LHCN-M2 (cell line): Measurements from ENCODE around the gene EZH1. TPM values are rescaled to one million over a fixed set of nuclear protein-coding genes. Genes with fewer than 3 reads are reported as not detected.
A peak's percentile ranks its signal among the peaks of the same experiment; 100 is the strongest.
"Not testable (repeated sequence)": the region's sequence is repeated elsewhere in the genome, so short reads cannot be mapped to it uniquely, and the experiment has no call there.

Experiments used
- DNase-seq: peaks from one replicate; pipeline ENCODE4 v3.0.0-alpha.2; 2012; ENCODE audit warnings: low read depth
- total RNA-seq: library from RNA; depleted of rRNA; stranded (reverse); fragments of >200 nt; gene quantifications from 2 replicates; pipeline ENCODE4 v1.2.3, GENCODE V29; 2014; rRNA removed

Gene EZH1
- total RNA-seq, 1 experiment from 2014 or later, result 13.3 TPM

GRCh38 chr17:42669977-42670788 lies 74.7 kb downstream of the EZH1 start:
- no peak for DNase-seq

- no peak for DNase-seq
Observed at GRCh38 chr17:42669705-42669976, 75.2 kb downstream of the EZH1 start.

- peak; percentile 96 for DNase-seq
Observed at GRCh38 chr17:42667088-42667951, 77.5 kb downstream of the EZH1 start.

GRCh38 chr17:42666126-42666525 lies 78.7 kb downstream of the EZH1 start:
- not testable (repeated sequence) for DNase-seq

- DNase-seq, result no peak
Observed at GRCh38 chr17:42665581-42666001, 79.2 kb downstream of the EZH1 start.

GRCh38 chr17:42660692-42661345 lies 84.0 kb downstream of the EZH1 start:
- DNase-seq, result peak; percentile 77

- DNase-seq, result not testable (repeated sequence)
Observed at GRCh38 chr17:42659932-42660274, 84.9 kb downstream of the EZH1 start.

GRCh38 chr17:42659079-42659931 lies 85.5 kb downstream of the EZH1 start, which contains the start of gene TUBG2:
Gene TUBG2 (plus strand): TSS chr17:42659284. CDS start chr17:42659504, 220 bp downstream.
- DNase-seq, result peak; percentile 89

- no peak for DNase-seq
Observed at GRCh38 chr17:42657824-42658588, 86.8 kb downstream of the EZH1 start.

GRCh38 chr17:42655528-42655927 lies 89.3 kb downstream of the EZH1 start:
- peak; percentile 66 for DNase-seq

GRCh38 chr17:42653179-42654124 lies 91.4 kb downstream of the EZH1 start:
- no peak for DNase-seq

- DNase-seq, result no peak
Observed at GRCh38 chr17:42651392-42651791, 93.4 kb downstream of the EZH1 start.

Other genes with a start within 250 kb of the EZH1 start
- 94.8 and 97.0 TPM in 2 replicates for gene NAGLU, start 208.8 kb downstream of the EZH1 start, total RNA-seq
- gene HSD17B1, start 192.1 kb downstream of the EZH1 start, total RNA-seq, result 0.26 and 0.34 TPM in 2 replicates
- 25.8 and 31.7 TPM in 2 replicates for gene COASY, start 182.9 kb downstream of the EZH1 start, total RNA-seq
- 43.5 and 50.9 TPM in 2 replicates for gene MLX, start 177.9 kb downstream of the EZH1 start, total RNA-seq
- gene PSMC3IP, start 167.3 kb downstream of the EZH1 start, total RNA-seq, result 23.2 and 32.4 TPM in 2 replicates
- gene RETREG3, start 135.7 kb downstream of the EZH1 start, total RNA-seq, result 33.2 and 35.5 TPM in 2 replicates
- gene TUBG1, start 135.4 kb downstream of the EZH1 start, total RNA-seq, result 144 and 154 TPM in 2 replicates
- gene TUBG2, start 85.8 kb downstream of the EZH1 start, total RNA-seq, result 30.7 and 35.4 TPM in 2 replicates
- 18.7 and 20.4 TPM in 2 replicates for gene PLEKHH3, start 68.0 kb downstream of the EZH1 start, total RNA-seq
- gene CCR10, start 63.2 kb downstream of the EZH1 start, total RNA-seq, result 0.58 and 1.0 TPM in 2 replicates
- 7.1 and 9.0 TPM in 2 replicates for gene CNTNAP1, start 62.5 kb downstream of the EZH1 start, total RNA-seq
- gene RAMP2, start 16.2 kb upstream of the EZH1 start, total RNA-seq, result 0.26 and 0.92 TPM in 2 replicates
- gene VPS25, start 28.4 kb upstream of the EZH1 start, total RNA-seq, result 67.5 and 71.0 TPM in 2 replicates
- gene WNK4, start 35.6 kb upstream of the EZH1 start, total RNA-seq, result not detected in 2 replicates
- 77.6 and 84.1 TPM in 2 replicates for gene COA3, start 53.7 kb upstream of the EZH1 start, total RNA-seq
- gene CNTD1, start 53.8 kb upstream of the EZH1 start, total RNA-seq, result 0.13 TPM in 1 of 2 replicates, not detected in the other
- gene BECN1, start 79.2 kb upstream of the EZH1 start, total RNA-seq, result 85.5 and 89.4 TPM in 2 replicates
- 160 and 172 TPM in 2 replicates for gene PSME3, start 88.4 kb upstream of the EZH1 start, total RNA-seq
- gene AOC2, start 99.5 kb upstream of the EZH1 start, total RNA-seq, result 0.11 and 0.45 TPM in 2 replicates
- gene AOC3, start 106.2 kb upstream of the EZH1 start, total RNA-seq, result 0.17 TPM in 1 of 2 replicates, not detected in the other
- not detected in 2 replicates for gene G6PC1, start 155.8 kb upstream of the EZH1 start, total RNA-seq
- 20.5 and 25.0 TPM in 2 replicates for gene AARSD1, start 219.4 kb upstream of the EZH1 start, total RNA-seq
- gene PTGES3L, start 235.0 kb upstream of the EZH1 start, total RNA-seq, result 2.4 and 5.5 TPM in 2 replicates
- gene RUNDC1, start 235.5 kb upstream of the EZH1 start, total RNA-seq, result 9.4 and 9.6 TPM in 2 replicates